ENCODE results near the gene FAM120B. TPM values are rescaled to one million over a fixed set of nuclear protein-coding genes. Genes with fewer than 3 reads are reported as not detected.

FAM120B gene
- total RNA-seq, 1 experiment from 2014 or later, result 16.7 TPM

- Histone ChIP-seq H3K9me3 (ENCODE audit: control insufficient read depth, low read depth, low read length) (peaks cover 13% of the 10 kb centered on the region), H3K4me2 (ENCODE audit: insufficient read depth, insufficient read length, low read length) (peak overlapping the region; percentile 96), H2AK5ac (ENCODE audit: insufficient read length, low read length) (no peak overlapping the region), H3K18ac (ENCODE audit: insufficient read length, low read depth, low read length) (peak overlapping the region; percentile 81), H3K9ac (ENCODE audit: extremely low read depth, insufficient read length, low read length) (peak overlapping the region; percentile 49), H3T11ph (ENCODE audit: low read length) (no peak overlapping the region), H2BK120ac (ENCODE audit: low read depth, low read length, poor library complexity, severe bottlenecking) (no peak overlapping the region), H4K8ac (replicated peaks; ENCODE audit: insufficient read length, low read depth, low read length) (no peak overlapping the region), H3K4me1 (ENCODE audit: insufficient read depth, low read length) (peaks cover 2% of the 10 kb centered on the region; the same call in 1 of the 2 replicates), H2BK15ac (ENCODE audit: low read depth, low read length) (no peak overlapping the region), H4K20me1 (ENCODE audit: control insufficient read depth, insufficient read depth, insufficient read length) (no peaks in the 10 kb centered on the region), H3K79me1 (ENCODE audit: insufficient read depth, low read depth, low read length, poor library complexity, severe bottlenecking) (no peaks in the 10 kb centered on the region), H3K79me2 (ENCODE audit: insufficient read depth, low read length) (peaks cover 2% of the 10 kb centered on the region; the same call in 1 of the 2 replicates), H3K23me2 (ENCODE audit: insufficient read length, low read depth, low read length, poor library complexity, severe bottlenecking) (peaks cover 17% of the 10 kb centered on the region), H2BK5ac (ENCODE audit: insufficient read length, low read length) (no peak overlapping the region), H2AFZ (ENCODE audit: low read length) (no peak overlapping the region), H3K27ac (ENCODE audit: insufficient read length, low read depth, low read length) (no peak overlapping the region), H4K91ac (ENCODE audit: insufficient read length, low read depth, low read length) (no peak overlapping the region), H3K4ac (ENCODE audit: low read depth, low read length) (no peak overlapping the region), H3K56ac (ENCODE audit: insufficient read length, low read depth, low read length) (no peak overlapping the region), H2BK20ac (ENCODE audit: low read depth, low read length, poor library complexity, severe bottlenecking) (no peak overlapping the region), H3K23ac (ENCODE audit: insufficient read length, low read depth, low read length) (no peak overlapping the region), H3K14ac (ENCODE audit: insufficient read depth, low read length) (peak overlapping the region; percentile 88), H3K27me3 (ENCODE audit: insufficient read depth, low read length) (no peaks in the 10 kb centered on the region; the same call in 1 of the 2 replicates), H2BK12ac (ENCODE audit: insufficient read length, low read depth, low read length) (no peak overlapping the region), H4K5ac (ENCODE audit: insufficient read length, low read depth, low read length) (no peak overlapping the region)
- DNase-seq, result no peak
- Mint-ChIP-seq H3K36me3 (ENCODE audit: insufficient read depth in 1 of 3, low read depth in 3 of 3) (peaks cover 26 to 49% (median 37%) of the 10 kb centered on the region in 3 experiments), H3K27me3 (ENCODE audit: low read depth) (peaks cover 53% of the 10 kb centered on the region), H3K4me3 (peak overlapping the region; percentile 82 to 90), H3K9me3 (peaks cover 37 to 46% of the 10 kb centered on the region in 2 experiments), H3K27ac (peak overlapping the region in 2 of 3 experiments; percentile 31 to 35; a peak in 3 of 7 replicates), H3K4me1 (peaks cover 14% of the 10 kb centered on the region in 2 experiments)
- no peak for TF ChIP-seq CTCF (conservative IDR thresholded peaks at IDR 0.05)
- no CpG with 5 or more reads among the region's 15 CpGs for WGBS (ENCODE audit: extremely low coverage, insufficient read length, low lambda C conversion rate)
Observed at GRCh38 chr6:170307080-170307545, 555 bp downstream of the FAM120B start.

All from H9 (cell line).